Tibial nerve (tissue), 4 donors: ENCODE data around the gene ITGA5.

Experiments used
- EP300 ChIP-seq, 2 donors: sonication (generic); formaldehyde crosslinking; IDR thresholded peaks; one replicate each; pipeline ENCODE4 v1.6.1; 2017; ENCODE audit warnings: antibody characterized with exemption in 2 of 2, mild to moderate bottlenecking in 1 of 2
- POLR2A ChIP-seq, 2 donors: fragments of 450-650 bp; IDR thresholded peaks; one replicate each; pipeline ENCODE4 v1.6.1; 2017; ENCODE audit warnings: antibody characterized with exemption in 2 of 2, mild to moderate bottlenecking in 2 of 2, moderate library complexity in 2 of 2
- TF ChIP-seq, protein P1 (sequence below), 5 experiments: fragments of 200-600 bp in 3 of 5; fragments of 450-650 bp in 2 of 5; sonication (generic) in 3 of 5; IDR thresholded peaks; one replicate each; pipeline ENCODE4 v1.5.1; 2016 to 2019; ENCODE audit warnings: antibody characterized with exemption in 5 of 5, mild to moderate bottlenecking in 3 of 5, moderate library complexity in 2 of 5

DNA sequence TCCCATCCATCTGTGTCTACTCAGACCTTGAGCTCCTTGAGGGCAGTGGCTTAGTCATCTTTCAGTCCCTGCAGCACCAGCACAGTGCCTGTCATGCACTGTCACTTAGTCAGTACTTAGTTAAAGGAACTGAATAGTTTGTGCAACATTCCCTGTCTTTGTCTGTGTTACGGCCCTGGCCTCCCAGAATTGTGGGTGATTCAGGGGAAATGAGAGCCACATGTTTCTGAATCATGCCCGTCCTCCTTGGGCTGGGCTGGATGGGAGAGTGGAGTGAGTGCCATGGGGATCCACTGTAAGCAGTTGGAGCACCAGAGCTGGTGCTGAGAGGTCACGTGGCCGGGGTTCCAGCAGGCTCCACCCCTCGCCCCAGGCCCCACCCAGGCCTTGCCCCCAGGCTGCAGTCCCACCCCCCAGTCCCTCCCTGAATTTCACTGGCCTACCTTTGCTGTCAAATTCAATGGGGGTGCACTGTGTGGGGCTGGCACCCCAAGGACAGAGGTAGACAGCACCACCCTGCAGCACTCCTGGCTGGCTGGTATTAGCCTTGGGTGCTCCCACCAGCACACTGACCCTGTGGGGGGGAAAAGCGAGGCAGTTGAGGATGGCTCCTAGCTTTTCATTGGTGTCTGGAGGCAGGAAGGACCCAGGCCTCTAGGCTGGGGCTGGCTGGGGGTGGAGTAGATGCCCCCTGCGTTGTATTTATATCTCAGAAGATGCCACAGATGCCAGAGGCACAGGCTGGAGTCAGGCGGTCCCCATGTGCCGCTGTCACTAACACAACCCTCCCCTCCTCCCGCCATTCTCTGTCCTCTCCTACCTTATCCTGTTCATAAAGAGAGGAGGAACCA lies 7.5 kb downstream of the ITGA5 start:
- TF ChIP-seq, protein P1, sequence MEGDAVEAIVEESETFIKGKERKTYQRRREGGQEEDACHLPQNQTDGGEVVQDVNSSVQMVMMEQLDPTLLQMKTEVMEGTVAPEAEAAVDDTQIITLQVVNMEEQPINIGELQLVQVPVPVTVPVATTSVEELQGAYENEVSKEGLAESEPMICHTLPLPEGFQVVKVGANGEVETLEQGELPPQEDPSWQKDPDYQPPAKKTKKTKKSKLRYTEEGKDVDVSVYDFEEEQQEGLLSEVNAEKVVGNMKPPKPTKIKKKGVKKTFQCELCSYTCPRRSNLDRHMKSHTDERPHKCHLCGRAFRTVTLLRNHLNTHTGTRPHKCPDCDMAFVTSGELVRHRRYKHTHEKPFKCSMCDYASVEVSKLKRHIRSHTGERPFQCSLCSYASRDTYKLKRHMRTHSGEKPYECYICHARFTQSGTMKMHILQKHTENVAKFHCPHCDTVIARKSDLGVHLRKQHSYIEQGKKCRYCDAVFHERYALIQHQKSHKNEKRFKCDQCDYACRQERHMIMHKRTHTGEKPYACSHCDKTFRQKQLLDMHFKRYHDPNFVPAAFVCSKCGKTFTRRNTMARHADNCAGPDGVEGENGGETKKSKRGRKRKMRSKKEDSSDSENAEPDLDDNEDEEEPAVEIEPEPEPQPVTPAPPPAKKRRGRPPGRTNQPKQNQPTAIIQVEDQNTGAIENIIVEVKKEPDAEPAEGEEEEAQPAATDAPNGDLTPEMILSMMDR (IDR thresholded peaks at IDR 0.05), result no peak
- TF ChIP-seq POLR2A (IDR thresholded peaks at IDR 0.05) (no peak), EP300 (IDR thresholded peaks at IDR 0.05) (peak in 1 of 2 donors; percentile 75)
